ENCODE measurements around the gene CDKN1A. TPM values are rescaled to one million over a fixed set of nuclear protein-coding genes. Genes with fewer than 3 reads are reported as not detected.
"Not testable (repeated sequence)": the region's sequence is repeated elsewhere in the genome, so short reads cannot be mapped to it uniquely, and the experiment has no call there.

The CDKN1A gene
- total and polyA plus RNA-seq, 2 donors, result 13.1 to 81.2 TPM

DNA sequence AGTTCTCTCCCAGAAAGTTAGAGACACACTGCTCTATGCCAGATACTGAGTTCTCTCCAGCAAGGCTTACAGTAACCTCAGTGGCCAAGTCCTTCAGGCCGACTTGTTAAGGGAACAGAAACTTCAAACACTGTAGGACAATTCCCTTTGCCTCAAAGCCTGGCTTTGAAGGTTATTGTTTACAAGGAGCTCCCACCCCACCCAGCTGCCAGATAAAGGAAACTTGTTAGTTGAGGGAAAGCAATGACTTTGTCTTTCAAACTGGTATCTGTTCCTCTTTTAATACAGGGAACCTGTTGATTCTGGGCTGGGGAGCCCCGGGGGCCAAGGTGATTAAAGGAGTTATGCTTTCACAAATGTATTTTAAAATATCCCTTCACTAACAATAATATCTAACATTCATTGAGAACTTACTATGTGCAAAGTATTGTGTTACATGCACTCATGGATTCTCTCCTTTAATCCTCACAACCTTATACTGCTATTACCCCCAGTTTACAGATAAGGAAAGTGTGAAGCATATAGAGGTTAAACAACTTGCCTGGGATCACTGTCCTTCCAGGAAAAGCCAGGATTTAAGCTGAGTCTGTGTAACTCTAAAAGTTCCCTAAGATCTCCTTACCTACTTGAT is 27.6 kb upstream of the CDKN1A start:
- 12% methylated on average over 2 of the region's 2 CpGs for WGBS
- no peak overlapping the region for H3K4me3 ChIP-seq (ENCODE audit: low read length in 2 of 2)

DNA sequence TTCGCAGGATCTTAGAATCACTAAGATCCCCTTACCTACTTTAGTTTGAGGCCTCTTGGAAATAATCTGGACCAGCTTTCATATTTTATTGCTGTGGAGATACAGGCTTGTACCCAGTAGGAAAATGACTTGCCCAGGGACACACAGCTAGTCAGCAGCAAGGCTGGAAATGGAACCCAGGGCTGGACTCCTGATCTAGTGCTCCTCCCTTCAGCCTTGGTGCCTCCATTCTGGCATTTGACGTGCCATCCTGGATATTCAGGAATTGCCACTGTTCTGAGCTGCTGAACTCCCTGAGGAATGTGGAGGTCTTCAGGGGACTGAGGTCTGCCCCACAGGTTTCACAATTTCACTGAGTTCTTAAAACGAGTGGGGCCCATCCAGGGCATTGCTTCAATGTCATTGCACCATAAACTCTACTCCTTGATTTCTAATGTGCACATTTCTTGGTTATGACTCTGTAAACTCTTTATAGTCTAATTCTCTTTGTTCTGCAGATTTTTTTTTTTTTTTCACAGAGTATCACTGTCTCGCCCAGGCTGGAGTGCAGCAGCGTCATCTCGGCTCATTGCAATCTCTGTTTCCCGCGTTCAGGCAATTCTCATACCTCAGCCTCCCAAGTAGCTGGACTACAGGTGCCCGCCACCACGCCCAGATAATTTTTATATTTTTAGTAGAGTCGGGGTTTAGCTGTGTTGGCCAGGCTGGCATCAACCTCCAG is 26.7 kb upstream of the CDKN1A start:
- Histone ChIP-seq H3K9me3 (ENCODE audit: control insufficient read depth in 2 of 2, insufficient read depth in 1 of 2, low read length in 1 of 2) (no peaks in the 10 kb centered on the region), H3K27me3 (ENCODE audit: control insufficient read depth in 2 of 2, insufficient read depth in 1 of 2, low read length in 1 of 2) (no peaks in the 10 kb centered on the region), H3K4me3 (ENCODE audit: low read length in 2 of 2) (no peak overlapping the region), H3K36me3 (ENCODE audit: control insufficient read depth in 2 of 2, insufficient read depth in 2 of 2, low read length in 1 of 2) (no peaks in the 10 kb centered on the region), H3K4me1 (ENCODE audit: control insufficient read depth in 2 of 2, insufficient read depth in 2 of 2, low read length in 2 of 2) (peaks cover 18 to 37% of the 10 kb centered on the region in 2 donors), H3K27ac (ENCODE audit: low read depth in 1 of 2, low read length in 1 of 2) (no peak overlapping the region)
- no peak for DNase-seq (ENCODE audit: low read depth in 6 of 9, low spot score in 9 of 9)
- WGBS, result 98% methylated on average over 11 of the region's 11 CpGs

More for the DNA sequence above, 27.6 kb upstream of the CDKN1A start:
- Histone ChIP-seq H3K27me3 (ENCODE audit: control insufficient read depth in 2 of 2, insufficient read depth in 1 of 2, low read length in 1 of 2) (no peaks in the 10 kb centered on the region), H3K27ac (ENCODE audit: low read depth in 1 of 2, low read length in 1 of 2) (no peak overlapping the region), H3K9me3 (ENCODE audit: control insufficient read depth in 2 of 2, insufficient read depth in 1 of 2, low read length in 1 of 2) (no peaks in the 10 kb centered on the region), H3K4me1 (ENCODE audit: control insufficient read depth in 2 of 2, insufficient read depth in 2 of 2, low read length in 2 of 2) (peaks cover 14 to 32% of the 10 kb centered on the region in 2 donors), H3K36me3 (ENCODE audit: control insufficient read depth in 2 of 2, insufficient read depth in 2 of 2, low read length in 1 of 2) (no peaks in the 10 kb centered on the region)
- DNase-seq (ENCODE audit: low read depth in 6 of 9, low spot score in 9 of 9), result peak in 1 of 9 donors; percentile 40

DNA sequence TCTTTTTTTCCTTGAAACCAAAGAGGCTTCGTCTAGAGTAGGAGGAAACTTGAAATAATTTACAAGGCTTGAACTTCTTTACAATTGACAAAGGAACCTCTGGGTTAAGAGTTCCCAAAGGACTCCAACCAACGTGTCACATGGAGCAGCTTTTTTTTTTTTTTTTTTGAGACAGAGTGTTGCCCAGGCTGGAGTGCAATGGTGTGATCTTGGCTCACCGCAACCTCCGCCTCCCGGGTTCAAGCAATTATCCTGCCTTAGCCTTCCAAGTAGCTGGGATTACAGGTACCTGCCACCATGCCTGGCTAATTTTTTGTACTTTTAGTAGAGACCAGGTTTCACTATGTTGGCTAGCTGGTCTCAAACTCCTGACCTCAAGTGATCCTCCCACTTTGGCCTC is 24.0 kb upstream of the CDKN1A start:
- H3K27ac ChIP-seq (ENCODE audit: low read depth in 1 of 2, low read length in 1 of 2), result peak overlapping the region in 1 of 2 donors; percentile 88
- WGBS, result 94% methylated on average over 5 of the region's 5 CpGs
- not testable (repeated sequence) for H3K9me3 ChIP-seq (ENCODE audit: control insufficient read depth in 2 of 2, insufficient read depth in 1 of 2, low read length in 1 of 2)

DNA sequence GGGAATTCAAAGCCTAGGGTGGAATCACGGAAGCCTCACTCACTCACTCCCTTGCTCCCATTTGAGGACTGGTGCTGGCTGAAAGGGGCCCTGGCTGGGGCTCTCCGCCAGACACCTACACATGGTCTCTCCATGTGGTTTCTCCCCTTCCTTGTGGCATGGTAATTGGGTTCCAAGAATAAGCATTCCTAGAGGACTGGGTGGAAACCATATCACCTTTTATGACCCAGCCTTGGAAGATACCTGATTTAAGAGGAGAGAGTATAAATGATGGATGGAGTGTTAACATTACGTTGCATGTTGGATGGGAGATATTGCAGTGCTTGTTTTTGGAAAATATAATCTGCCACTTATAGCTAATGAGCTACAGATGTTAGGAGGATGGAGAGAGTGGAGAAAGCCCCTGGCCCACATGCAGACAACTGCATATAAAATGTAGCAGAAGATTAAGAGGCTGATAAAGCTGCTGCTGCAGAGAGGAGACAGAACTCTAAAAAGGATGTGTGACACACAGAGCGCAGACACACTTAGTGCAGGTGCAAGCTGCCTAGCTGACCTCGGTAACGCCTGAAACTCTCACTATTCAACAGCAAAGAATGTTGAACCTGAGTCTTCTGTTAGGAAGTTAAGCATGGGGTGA is 23.3 kb upstream of the CDKN1A start:
- Histone ChIP-seq H3K27ac (ENCODE audit: low read depth in 1 of 2, low read length in 1 of 2) (peak overlapping the region in 1 of 2 donors; percentile 88), H3K36me3 (ENCODE audit: control insufficient read depth in 2 of 2, insufficient read depth in 2 of 2, low read length in 1 of 2) (no peaks in the 10 kb centered on the region), H3K27me3 (ENCODE audit: control insufficient read depth in 2 of 2, insufficient read depth in 1 of 2, low read length in 1 of 2) (peaks cover 2 to 16% of the 10 kb centered on the region in 2 donors), H3K9me3 (ENCODE audit: control insufficient read depth in 2 of 2, insufficient read depth in 1 of 2, low read length in 1 of 2) (no peaks in the 10 kb centered on the region), H3K4me3 (ENCODE audit: low read length in 2 of 2) (no peak overlapping the region), H3K4me1 (ENCODE audit: control insufficient read depth in 2 of 2, insufficient read depth in 2 of 2, low read length in 2 of 2) (peaks cover 24 to 49% of the 10 kb centered on the region in 2 donors)
- WGBS, result 49% methylated on average over 6 of the region's 6 CpGs
- peak in 5 of 9 donors; percentile 62 to 83 (median 67) for DNase-seq (ENCODE audit: low read depth in 6 of 9, low spot score in 9 of 9)

More for the DNA sequence above, 24.0 kb upstream of the CDKN1A start:
- not testable (repeated sequence) for H3K36me3 ChIP-seq (ENCODE audit: control insufficient read depth in 2 of 2, insufficient read depth in 2 of 2, low read length in 1 of 2); H3K4me3 ChIP-seq (ENCODE audit: low read length in 2 of 2); H3K27me3 ChIP-seq (ENCODE audit: control insufficient read depth in 2 of 2, insufficient read depth in 1 of 2, low read length in 1 of 2); DNase-seq (ENCODE audit: low read depth in 6 of 9, low spot score in 9 of 9)
- H3K4me1 ChIP-seq (ENCODE audit: control insufficient read depth in 2 of 2, insufficient read depth in 2 of 2, low read length in 2 of 2), result peaks cover 24 to 49% of the 10 kb centered on the region in 2 donors

DNA sequence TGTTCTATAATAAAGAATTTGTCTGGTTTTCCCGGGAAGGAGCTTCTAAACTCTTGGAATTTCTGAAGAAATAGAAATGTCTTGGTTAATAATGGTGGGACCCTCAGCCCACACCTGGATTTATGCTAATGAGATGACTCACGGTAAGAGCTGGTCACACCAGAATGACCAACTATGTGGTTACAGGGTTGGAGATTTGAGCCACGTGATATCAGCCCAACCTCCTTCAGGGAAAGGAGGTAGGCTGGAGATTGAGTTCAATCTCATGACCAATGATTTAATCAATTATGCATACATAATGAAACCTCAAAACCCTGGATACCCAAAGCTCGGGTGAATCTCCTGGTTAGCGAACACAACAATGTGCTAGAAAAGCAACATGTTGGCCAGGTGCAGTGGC is 22.1 kb upstream of the CDKN1A start:
- Histone ChIP-seq H3K27ac (ENCODE audit: low read depth in 1 of 2, low read length in 1 of 2) (no peak overlapping the region), H3K4me1 (ENCODE audit: control insufficient read depth in 2 of 2, insufficient read depth in 2 of 2, low read length in 2 of 2) (peaks cover 20 to 50% of the 10 kb centered on the region in 2 donors), H3K27me3 (ENCODE audit: control insufficient read depth in 2 of 2, insufficient read depth in 1 of 2, low read length in 1 of 2) (peaks cover 2 to 28% of the 10 kb centered on the region in 2 donors), H3K36me3 (ENCODE audit: control insufficient read depth in 2 of 2, insufficient read depth in 2 of 2, low read length in 1 of 2) (no peaks in the 10 kb centered on the region), H3K4me3 (ENCODE audit: low read length in 2 of 2) (no peak overlapping the region), H3K9me3 (ENCODE audit: control insufficient read depth in 2 of 2, insufficient read depth in 1 of 2, low read length in 1 of 2) (no peaks in the 10 kb centered on the region)
- 93% methylated on average over 5 of the region's 5 CpGs for WGBS
- DNase-seq (ENCODE audit: low read depth in 6 of 9, low spot score in 9 of 9), result no peak

DNA sequence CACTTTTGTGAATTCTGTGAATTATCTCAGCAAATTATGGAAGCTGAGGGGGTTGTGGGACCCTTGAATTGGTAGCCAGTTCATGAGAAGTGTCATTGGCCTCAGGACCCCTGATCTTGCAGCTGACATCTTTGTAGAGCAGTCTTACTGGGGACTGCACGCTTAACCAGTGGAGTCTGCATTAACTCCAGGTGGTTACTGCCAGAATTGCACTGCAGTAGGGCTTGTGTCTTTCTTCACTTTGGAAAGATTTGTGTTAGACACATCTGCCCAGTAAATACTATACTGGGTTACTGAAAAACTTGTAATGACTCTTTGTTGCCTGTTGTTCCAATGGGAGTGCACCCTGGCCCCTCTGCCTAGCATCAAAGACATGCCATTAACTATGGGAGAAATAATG is 21.2 kb upstream of the CDKN1A start:
- peak overlapping the region in 1 of 2 donors; percentile 58 for H3K27ac ChIP-seq (ENCODE audit: low read depth in 1 of 2, low read length in 1 of 2)
- no peaks in the 10 kb centered on the region for H3K9me3 ChIP-seq (ENCODE audit: control insufficient read depth in 2 of 2, insufficient read depth in 1 of 2, low read length in 1 of 2)
- H3K36me3 ChIP-seq (ENCODE audit: control insufficient read depth in 2 of 2, insufficient read depth in 2 of 2, low read length in 1 of 2), result no peaks in the 10 kb centered on the region
- H3K4me1 ChIP-seq (ENCODE audit: control insufficient read depth in 2 of 2, insufficient read depth in 2 of 2, low read length in 2 of 2), result peaks cover 28 to 58% of the 10 kb centered on the region in 2 donors
- DNase-seq (ENCODE audit: low read depth in 6 of 9, low spot score in 9 of 9), result peak in 2 of 9 donors; percentile 22 to 52
- no peak overlapping the region for H3K4me3 ChIP-seq (ENCODE audit: low read length in 2 of 2)
- WGBS, result 85% methylated on average over 1 of the region's 1 CpG
- H3K27me3 ChIP-seq (ENCODE audit: control insufficient read depth in 2 of 2, insufficient read depth in 1 of 2, low read length in 1 of 2), result peaks cover 2 to 28% of the 10 kb centered on the region in 2 donors

DNA sequence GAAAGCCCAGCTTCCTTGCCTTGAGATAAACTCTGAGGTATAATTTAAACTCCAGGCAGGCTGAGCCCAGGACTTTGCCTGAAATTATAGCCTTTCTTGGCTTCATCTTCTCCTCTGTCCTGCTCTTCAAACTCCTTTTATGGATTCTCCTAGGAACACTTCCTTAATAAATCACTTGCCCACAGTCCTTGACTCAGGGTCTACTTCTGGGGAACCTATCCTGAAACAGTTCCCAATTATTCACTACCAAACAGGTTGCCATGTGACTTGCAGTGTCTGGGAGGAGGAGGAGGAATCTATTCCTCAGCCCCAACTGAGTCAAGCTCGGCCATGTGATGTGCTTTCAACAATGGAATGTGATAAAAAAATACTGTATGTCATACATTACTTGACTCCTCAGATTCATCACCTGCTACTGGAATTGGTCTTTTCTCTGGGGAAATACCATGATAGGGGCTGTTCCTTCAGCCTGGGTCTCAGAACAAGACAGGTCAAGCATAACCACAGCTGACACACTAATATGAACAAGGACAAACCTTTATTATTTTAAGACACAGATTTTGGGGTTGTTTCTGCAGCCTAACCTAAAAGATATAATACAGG is 20.5 kb upstream of the CDKN1A start:
- Histone ChIP-seq H3K27ac (ENCODE audit: low read depth in 1 of 2, low read length in 1 of 2) (peak overlapping the region in 1 of 2 donors; percentile 58), H3K9me3 (ENCODE audit: control insufficient read depth in 2 of 2, insufficient read depth in 1 of 2, low read length in 1 of 2) (no peaks in the 10 kb centered on the region), H3K27me3 (ENCODE audit: control insufficient read depth in 2 of 2, insufficient read depth in 1 of 2, low read length in 1 of 2) (peaks cover 2 to 28% of the 10 kb centered on the region in 2 donors), H3K4me1 (ENCODE audit: control insufficient read depth in 2 of 2, insufficient read depth in 2 of 2, low read length in 2 of 2) (peaks cover 35 to 66% of the 10 kb centered on the region in 2 donors), H3K36me3 (ENCODE audit: control insufficient read depth in 2 of 2, insufficient read depth in 2 of 2, low read length in 1 of 2) (no peaks in the 10 kb centered on the region), H3K4me3 (ENCODE audit: low read length in 2 of 2) (no peak overlapping the region)
- DNase-seq (ENCODE audit: low read depth in 6 of 9, low spot score in 9 of 9), result no peak
- WGBS, result 96% methylated on average over 1 of the region's 1 CpG

DNA sequence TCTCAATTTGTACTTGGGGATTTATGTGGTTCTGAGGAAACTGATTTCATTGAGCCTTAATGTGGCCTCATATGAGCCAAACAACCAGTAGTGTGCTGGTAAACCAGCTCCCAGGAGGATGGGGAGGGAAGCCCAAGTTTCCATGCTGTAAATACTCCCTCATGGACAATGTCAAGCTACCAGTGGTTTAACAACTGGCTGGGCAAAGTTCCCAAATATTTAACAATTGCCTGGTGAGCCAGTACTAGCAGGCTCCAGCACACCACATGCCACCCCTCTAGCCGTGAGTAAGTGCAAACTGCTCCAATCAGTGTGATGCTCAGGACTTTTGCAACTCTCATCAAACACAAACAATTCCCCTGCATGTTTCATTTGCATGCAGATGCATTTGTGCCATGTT is 19.2 kb upstream of the CDKN1A start:
- Histone ChIP-seq H3K36me3 (ENCODE audit: control insufficient read depth in 2 of 2, insufficient read depth in 2 of 2, low read length in 1 of 2) (no peaks in the 10 kb centered on the region), H3K27ac (ENCODE audit: low read depth in 1 of 2, low read length in 1 of 2) (no peak overlapping the region), H3K27me3 (ENCODE audit: control insufficient read depth in 2 of 2, insufficient read depth in 1 of 2, low read length in 1 of 2) (peaks cover 2 to 28% of the 10 kb centered on the region in 2 donors), H3K9me3 (ENCODE audit: control insufficient read depth in 2 of 2, insufficient read depth in 1 of 2, low read length in 1 of 2) (no peaks in the 10 kb centered on the region), H3K4me1 (ENCODE audit: control insufficient read depth in 2 of 2, insufficient read depth in 2 of 2, low read length in 2 of 2) (peaks cover 37 to 66% of the 10 kb centered on the region in 2 donors), H3K4me3 (ENCODE audit: low read length in 2 of 2) (no peak overlapping the region)
- no peak for DNase-seq (ENCODE audit: low read depth in 6 of 9, low spot score in 9 of 9)
- WGBS, result 96% methylated on average over 1 of the region's 1 CpG

Measured in thymus (tissue), 11 donors.